HepG2 (cell line): Measurements from ENCODE around the gene AKR1C3. TPM values are rescaled to one million over a fixed set of nuclear protein-coding genes. Genes with fewer than 3 reads are reported as not detected.

Source experiments
- ATF2 ChIP-seq: sonication (generic); formaldehyde crosslinking; IDR thresholded peaks from 2 replicates; pipeline ENCODE4 v1.4.0; 2020; ENCODE audit warnings: missing genetic modification reagents
- CENPT ChIP-seq: sonication (generic); formaldehyde crosslinking; IDR thresholded peaks from 2 replicates; pipeline ENCODE4 v1.8.0; 2022; ENCODE audit warnings: low read depth, mild to moderate bottlenecking, moderate library complexity, missing genetic modification reagents
- CREM ChIP-seq, 2 experiments: sonication (generic) in 1 of 2; formaldehyde crosslinking in 1 of 2; IDR thresholded peaks; 2 replicates each; pipeline versions ENCODE4 v1.4.0 to v1.6.1; 2016 to 2020; ENCODE audit warnings: antibody characterized with exemption in 1 of 2, mild to moderate bottlenecking in 1 of 2, missing genetic modification reagents in 1 of 2
- MTA3 ChIP-seq: sonication (generic); formaldehyde crosslinking; IDR thresholded peaks from 2 replicates; pipeline ENCODE4 v1.4.0; 2020; ENCODE audit warnings: missing genetic modification reagents
- RFXANK ChIP-seq: IDR thresholded peaks from 2 replicates; pipeline ENCODE4 v1.6.1; 2016
- TARDBP ChIP-seq: sonication (generic); formaldehyde crosslinking; IDR thresholded peaks from 2 replicates; pipeline ENCODE4 v1.8.0; 2022; ENCODE audit warnings: mild to moderate bottlenecking, missing genetic modification reagents
- ZBTB43 ChIP-seq: sonication (generic); formaldehyde crosslinking; conservative IDR thresholded peaks from 2 replicates; pipeline ENCODE4 v1.4.0; 2020; ENCODE audit warnings: missing genetic modification reagents
- ZNF10 ChIP-seq: sonication (generic); formaldehyde crosslinking; IDR thresholded peaks from 2 replicates; pipeline ENCODE4 v1.4.0; 2020; ENCODE audit warnings: mild to moderate bottlenecking, low read depth, missing genetic modification reagents, borderline replicate concordance
- ZNF232 ChIP-seq: sonication (generic); formaldehyde crosslinking; IDR thresholded peaks from 2 replicates; pipeline ENCODE4 v1.4.0; 2020; ENCODE audit warnings: missing genetic modification reagents, borderline replicate concordance
- ZNF552 ChIP-seq: sonication (generic); formaldehyde crosslinking; IDR thresholded peaks from 2 replicates; pipeline ENCODE4 v1.9.0; 2022; ENCODE audit warnings: missing genetic modification reagents, mild to moderate bottlenecking, borderline replicate concordance
- polyA plus RNA-seq, 8 experiments: library from polyadenylated mRNA; depleted of rRNA in 3 of 8; stranded (reverse) in 7 of 8; unstranded in 1 of 8; fragments of >200 nt; fragmentation: Illumina TruSeq in 4 of 8; extraction: Trizol in 4 of 8; gene quantifications; 2 replicates each; pipeline versions ENCODE4 v1.2.1 to v1.2.3, GENCODE V29; 2011 to 2016; ENCODE audit warnings: low read depth in 4 of 8, missing spikeins in 1 of 8, mixed read lengths in 1 of 8; ENCODE audit not compliant: insufficient read depth in 1 of 8
- total RNA-seq, 5 experiments: library from RNA; depleted of rRNA; stranded (reverse); fragments of >200 nt; fragmentation: Illumina TruSeq; extraction: Trizol; gene quantifications; 2 replicates each; pipeline ENCODE4 v1.2.3, GENCODE V29; 2016; ENCODE audit warnings: low read depth in 1 of 5
- TF ChIP-seq, protein P1 (sequence below): sonication (generic); formaldehyde crosslinking; IDR thresholded peaks from 2 replicates; pipeline ENCODE4 v1.4.0; 2020; ENCODE audit warnings: mild to moderate bottlenecking, missing genetic modification reagents
- TF ChIP-seq, protein P2 (sequence below): sonication (generic); formaldehyde crosslinking; IDR thresholded peaks from 2 replicates; pipeline ENCODE4 v1.9.0; 2021; ENCODE audit warnings: missing genetic modification reagents, borderline replicate concordance
- TF ChIP-seq, protein P3 (sequence below): IDR thresholded peaks from 2 replicates; pipeline ENCODE4 v1.6.1; 2016
- TF ChIP-seq, protein P4 (sequence below): sonication (generic); formaldehyde crosslinking; IDR thresholded peaks from 2 replicates; pipeline ENCODE4 v1.8.1; 2022; ENCODE audit warnings: low read depth, mild to moderate bottlenecking, missing genetic modification reagents

The AKR1C3 gene
- total and polyA plus RNA-seq, 2 of the 13 experiments (the other 11 are each of a cell fraction or from before 2014, with no cell fraction given) = 368 to 532 TPM

- TF ChIP-seq ZBTB43 (CRISPR knock-in tag) (peak; percentile 48; the same call in 1 of the 2 replicates), ZNF232 (CRISPR knock-in tag) (no peak), ATF2 (0 out of 2 replicates have a peak, but pooled peaks have one; percentile 33), CREM (IDR thresholded peaks at IDR 0.05) (peak; percentile 76), CREM (CRISPR knock-in tag; IDR thresholded peaks at IDR 0.05) (no peak), RFXANK (no peak), MTA3 (no peak), ZNF552 (CRISPR knock-in tag) (no peak), CENPT (no peak), TARDBP (peak; percentile 20; the same call in 1 of the 2 replicates), ZNF10 (CRISPR knock-in tag) (no peak)
- TF ChIP-seq, protein P1, sequence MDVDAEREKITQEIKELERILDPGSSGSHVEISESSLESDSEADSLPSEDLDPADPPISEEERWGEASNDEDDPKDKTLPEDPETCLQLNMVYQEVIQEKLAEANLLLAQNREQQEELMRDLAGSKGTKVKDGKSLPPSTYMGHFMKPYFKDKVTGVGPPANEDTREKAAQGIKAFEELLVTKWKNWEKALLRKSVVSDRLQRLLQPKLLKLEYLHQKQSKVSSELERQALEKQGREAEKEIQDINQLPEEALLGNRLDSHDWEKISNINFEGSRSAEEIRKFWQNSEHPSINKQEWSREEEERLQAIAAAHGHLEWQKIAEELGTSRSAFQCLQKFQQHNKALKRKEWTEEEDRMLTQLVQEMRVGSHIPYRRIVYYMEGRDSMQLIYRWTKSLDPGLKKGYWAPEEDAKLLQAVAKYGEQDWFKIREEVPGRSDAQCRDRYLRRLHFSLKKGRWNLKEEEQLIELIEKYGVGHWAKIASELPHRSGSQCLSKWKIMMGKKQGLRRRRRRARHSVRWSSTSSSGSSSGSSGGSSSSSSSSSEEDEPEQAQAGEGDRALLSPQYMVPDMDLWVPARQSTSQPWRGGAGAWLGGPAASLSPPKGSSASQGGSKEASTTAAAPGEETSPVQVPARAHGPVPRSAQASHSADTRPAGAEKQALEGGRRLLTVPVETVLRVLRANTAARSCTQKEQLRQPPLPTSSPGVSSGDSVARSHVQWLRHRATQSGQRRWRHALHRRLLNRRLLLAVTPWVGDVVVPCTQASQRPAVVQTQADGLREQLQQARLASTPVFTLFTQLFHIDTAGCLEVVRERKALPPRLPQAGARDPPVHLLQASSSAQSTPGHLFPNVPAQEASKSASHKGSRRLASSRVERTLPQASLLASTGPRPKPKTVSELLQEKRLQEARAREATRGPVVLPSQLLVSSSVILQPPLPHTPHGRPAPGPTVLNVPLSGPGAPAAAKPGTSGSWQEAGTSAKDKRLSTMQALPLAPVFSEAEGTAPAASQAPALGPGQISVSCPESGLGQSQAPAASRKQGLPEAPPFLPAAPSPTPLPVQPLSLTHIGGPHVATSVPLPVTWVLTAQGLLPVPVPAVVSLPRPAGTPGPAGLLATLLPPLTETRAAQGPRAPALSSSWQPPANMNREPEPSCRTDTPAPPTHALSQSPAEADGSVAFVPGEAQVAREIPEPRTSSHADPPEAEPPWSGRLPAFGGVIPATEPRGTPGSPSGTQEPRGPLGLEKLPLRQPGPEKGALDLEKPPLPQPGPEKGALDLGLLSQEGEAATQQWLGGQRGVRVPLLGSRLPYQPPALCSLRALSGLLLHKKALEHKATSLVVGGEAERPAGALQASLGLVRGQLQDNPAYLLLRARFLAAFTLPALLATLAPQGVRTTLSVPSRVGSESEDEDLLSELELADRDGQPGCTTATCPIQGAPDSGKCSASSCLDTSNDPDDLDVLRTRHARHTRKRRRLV (CRISPR knock-in tag) = no peak
- TF ChIP-seq, protein P2, sequence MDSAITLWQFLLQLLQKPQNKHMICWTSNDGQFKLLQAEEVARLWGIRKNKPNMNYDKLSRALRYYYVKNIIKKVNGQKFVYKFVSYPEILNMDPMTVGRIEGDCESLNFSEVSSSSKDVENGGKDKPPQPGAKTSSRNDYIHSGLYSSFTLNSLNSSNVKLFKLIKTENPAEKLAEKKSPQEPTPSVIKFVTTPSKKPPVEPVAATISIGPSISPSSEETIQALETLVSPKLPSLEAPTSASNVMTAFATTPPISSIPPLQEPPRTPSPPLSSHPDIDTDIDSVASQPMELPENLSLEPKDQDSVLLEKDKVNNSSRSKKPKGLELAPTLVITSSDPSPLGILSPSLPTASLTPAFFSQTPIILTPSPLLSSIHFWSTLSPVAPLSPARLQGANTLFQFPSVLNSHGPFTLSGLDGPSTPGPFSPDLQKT (CRISPR knock-in tag) = no peak
- TF ChIP-seq, protein P3, sequence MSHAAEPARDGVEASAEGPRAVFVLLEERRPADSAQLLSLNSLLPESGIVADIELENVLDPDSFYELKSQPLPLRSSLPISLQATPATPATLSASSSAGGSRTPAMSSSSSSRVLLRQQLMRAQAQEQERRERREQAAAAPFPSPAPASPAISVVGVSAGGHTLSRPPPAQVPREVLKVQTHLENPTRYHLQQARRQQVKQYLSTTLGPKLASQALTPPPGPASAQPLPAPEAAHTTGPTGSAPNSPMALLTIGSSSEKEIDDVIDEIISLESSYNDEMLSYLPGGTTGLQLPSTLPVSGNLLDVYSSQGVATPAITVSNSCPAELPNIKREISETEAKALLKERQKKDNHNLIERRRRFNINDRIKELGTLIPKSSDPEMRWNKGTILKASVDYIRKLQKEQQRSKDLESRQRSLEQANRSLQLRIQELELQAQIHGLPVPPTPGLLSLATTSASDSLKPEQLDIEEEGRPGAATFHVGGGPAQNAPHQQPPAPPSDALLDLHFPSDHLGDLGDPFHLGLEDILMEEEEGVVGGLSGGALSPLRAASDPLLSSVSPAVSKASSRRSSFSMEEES (CRISPR knock-in tag) = no peak; the same call in 1 of the 2 replicates
- TF ChIP-seq, protein P4, sequence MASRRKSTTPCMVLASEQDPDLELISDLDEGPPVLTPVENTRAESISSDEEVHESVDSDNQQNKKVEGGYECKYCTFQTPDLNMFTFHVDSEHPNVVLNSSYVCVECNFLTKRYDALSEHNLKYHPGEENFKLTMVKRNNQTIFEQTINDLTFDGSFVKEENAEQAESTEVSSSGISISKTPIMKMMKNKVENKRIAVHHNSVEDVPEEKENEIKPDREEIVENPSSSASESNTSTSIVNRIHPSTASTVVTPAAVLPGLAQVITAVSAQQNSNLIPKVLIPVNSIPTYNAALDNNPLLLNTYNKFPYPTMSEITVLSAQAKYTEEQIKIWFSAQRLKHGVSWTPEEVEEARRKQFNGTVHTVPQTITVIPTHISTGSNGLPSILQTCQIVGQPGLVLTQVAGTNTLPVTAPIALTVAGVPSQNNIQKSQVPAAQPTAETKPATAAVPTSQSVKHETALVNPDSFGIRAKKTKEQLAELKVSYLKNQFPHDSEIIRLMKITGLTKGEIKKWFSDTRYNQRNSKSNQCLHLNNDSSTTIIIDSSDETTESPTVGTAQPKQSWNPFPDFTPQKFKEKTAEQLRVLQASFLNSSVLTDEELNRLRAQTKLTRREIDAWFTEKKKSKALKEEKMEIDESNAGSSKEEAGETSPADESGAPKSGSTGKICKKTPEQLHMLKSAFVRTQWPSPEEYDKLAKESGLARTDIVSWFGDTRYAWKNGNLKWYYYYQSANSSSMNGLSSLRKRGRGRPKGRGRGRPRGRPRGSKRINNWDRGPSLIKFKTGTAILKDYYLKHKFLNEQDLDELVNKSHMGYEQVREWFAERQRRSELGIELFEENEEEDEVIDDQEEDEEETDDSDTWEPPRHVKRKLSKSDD (CRISPR knock-in tag) = peak; percentile 29; the same call in 1 of the 2 replicates
These were observed 22.6 kb upstream of the AKR1C3 start (continued) for GRCh38 chr10:5071411-5072198.
